ENCODE measurements around the gene TAF13.

DNA sequence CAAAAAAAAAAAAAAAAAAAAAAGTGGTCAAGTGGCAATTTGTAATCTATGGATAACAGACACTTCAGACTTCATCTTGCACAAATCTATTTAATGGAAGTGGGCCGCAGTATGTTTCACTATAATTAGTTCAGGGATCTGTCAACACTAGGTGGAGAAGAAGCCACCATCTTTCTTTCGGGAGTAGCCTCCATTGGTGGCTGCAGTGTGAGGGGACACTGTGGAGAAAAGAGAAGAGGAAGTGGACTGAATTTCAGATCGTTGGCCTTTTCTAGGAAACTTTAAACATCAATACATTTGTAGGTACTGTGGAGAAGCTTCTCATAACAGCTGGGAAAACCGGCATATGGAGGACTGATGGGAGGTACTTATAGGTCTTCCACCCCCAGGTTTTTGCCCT lies 30.1 kb upstream of the TAF13 start:
- TF ChIP-seq, protein P1, sequence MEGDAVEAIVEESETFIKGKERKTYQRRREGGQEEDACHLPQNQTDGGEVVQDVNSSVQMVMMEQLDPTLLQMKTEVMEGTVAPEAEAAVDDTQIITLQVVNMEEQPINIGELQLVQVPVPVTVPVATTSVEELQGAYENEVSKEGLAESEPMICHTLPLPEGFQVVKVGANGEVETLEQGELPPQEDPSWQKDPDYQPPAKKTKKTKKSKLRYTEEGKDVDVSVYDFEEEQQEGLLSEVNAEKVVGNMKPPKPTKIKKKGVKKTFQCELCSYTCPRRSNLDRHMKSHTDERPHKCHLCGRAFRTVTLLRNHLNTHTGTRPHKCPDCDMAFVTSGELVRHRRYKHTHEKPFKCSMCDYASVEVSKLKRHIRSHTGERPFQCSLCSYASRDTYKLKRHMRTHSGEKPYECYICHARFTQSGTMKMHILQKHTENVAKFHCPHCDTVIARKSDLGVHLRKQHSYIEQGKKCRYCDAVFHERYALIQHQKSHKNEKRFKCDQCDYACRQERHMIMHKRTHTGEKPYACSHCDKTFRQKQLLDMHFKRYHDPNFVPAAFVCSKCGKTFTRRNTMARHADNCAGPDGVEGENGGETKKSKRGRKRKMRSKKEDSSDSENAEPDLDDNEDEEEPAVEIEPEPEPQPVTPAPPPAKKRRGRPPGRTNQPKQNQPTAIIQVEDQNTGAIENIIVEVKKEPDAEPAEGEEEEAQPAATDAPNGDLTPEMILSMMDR (IDR thresholded peaks at IDR 0.05) = no peak
- no peak for TF ChIP-seq POLR2A (IDR thresholded peaks at IDR 0.05)
- TF ChIP-seq EP300 (IDR thresholded peaks at IDR 0.05) = no peak
